ENCODE data around the gene SLC25A42. TPM values are rescaled to one million over a fixed set of nuclear protein-coding genes. Genes with fewer than 3 reads are reported as not detected.

SLC25A42 gene
- total RNA-seq, 1 donor from 2014 or later: 10.6 TPM

GRCh38 chr19:19059018-19059836 is 4.6 kb upstream of the SLC25A42 start:
- Mint-ChIP-seq H3K9me3 (ENCODE audit: unreplicated experiment) (no peaks in the 10 kb centered on the region), H3K27me3 (ENCODE audit: unreplicated experiment) (no peaks in the 10 kb centered on the region), H3K4me3 (ENCODE audit: unreplicated experiment) (no peak overlapping the region), H3K27ac (ENCODE audit: unreplicated experiment) (no peak overlapping the region), H3K36me3 (ENCODE audit: unreplicated experiment) (peaks cover 3% of the 10 kb centered on the region), H3K4me1 (ENCODE audit: unreplicated experiment) (peaks cover 7% of the 10 kb centered on the region)
- no peak for DNase-seq (ENCODE audit: extremely low spot score, unreplicated experiment)
- TF ChIP-seq, protein P1, sequence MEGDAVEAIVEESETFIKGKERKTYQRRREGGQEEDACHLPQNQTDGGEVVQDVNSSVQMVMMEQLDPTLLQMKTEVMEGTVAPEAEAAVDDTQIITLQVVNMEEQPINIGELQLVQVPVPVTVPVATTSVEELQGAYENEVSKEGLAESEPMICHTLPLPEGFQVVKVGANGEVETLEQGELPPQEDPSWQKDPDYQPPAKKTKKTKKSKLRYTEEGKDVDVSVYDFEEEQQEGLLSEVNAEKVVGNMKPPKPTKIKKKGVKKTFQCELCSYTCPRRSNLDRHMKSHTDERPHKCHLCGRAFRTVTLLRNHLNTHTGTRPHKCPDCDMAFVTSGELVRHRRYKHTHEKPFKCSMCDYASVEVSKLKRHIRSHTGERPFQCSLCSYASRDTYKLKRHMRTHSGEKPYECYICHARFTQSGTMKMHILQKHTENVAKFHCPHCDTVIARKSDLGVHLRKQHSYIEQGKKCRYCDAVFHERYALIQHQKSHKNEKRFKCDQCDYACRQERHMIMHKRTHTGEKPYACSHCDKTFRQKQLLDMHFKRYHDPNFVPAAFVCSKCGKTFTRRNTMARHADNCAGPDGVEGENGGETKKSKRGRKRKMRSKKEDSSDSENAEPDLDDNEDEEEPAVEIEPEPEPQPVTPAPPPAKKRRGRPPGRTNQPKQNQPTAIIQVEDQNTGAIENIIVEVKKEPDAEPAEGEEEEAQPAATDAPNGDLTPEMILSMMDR (IDR thresholded peaks at IDR 0.05): no peak

GRCh38 chr19:19059837-19060611 is 3.8 kb upstream of the SLC25A42 start:
- H3K4me3 Mint-ChIP-seq (ENCODE audit: unreplicated experiment): no peak overlapping the region
- no peaks in the 10 kb centered on the region for H3K27me3 Mint-ChIP-seq (ENCODE audit: unreplicated experiment)
- H3K4me1 Mint-ChIP-seq (ENCODE audit: unreplicated experiment): peaks cover 15% of the 10 kb centered on the region
- TF ChIP-seq, protein P1 (IDR thresholded peaks at IDR 0.05): no peak
- H3K27ac Mint-ChIP-seq (ENCODE audit: unreplicated experiment): no peak overlapping the region
- no peaks in the 10 kb centered on the region for H3K9me3 Mint-ChIP-seq (ENCODE audit: unreplicated experiment)
- peaks cover 3% of the 10 kb centered on the region for H3K36me3 Mint-ChIP-seq (ENCODE audit: unreplicated experiment)
- no peak for DNase-seq (ENCODE audit: extremely low spot score, unreplicated experiment)

GRCh38 chr19:19061506-19061905 is 2.3 kb upstream of the SLC25A42 start:
- Mint-ChIP-seq H3K36me3 (ENCODE audit: unreplicated experiment) (peaks cover 2% of the 10 kb centered on the region), H3K9me3 (ENCODE audit: unreplicated experiment) (no peaks in the 10 kb centered on the region), H3K4me1 (ENCODE audit: unreplicated experiment) (peaks cover 19% of the 10 kb centered on the region), H3K4me3 (ENCODE audit: unreplicated experiment) (peak overlapping the region; percentile 4), H3K27ac (ENCODE audit: unreplicated experiment) (no peak overlapping the region), H3K27me3 (ENCODE audit: unreplicated experiment) (no peaks in the 10 kb centered on the region)
- no peak for DNase-seq (ENCODE audit: extremely low spot score, unreplicated experiment)
- TF ChIP-seq, protein P1 (IDR thresholded peaks at IDR 0.05): no peak

DNA sequence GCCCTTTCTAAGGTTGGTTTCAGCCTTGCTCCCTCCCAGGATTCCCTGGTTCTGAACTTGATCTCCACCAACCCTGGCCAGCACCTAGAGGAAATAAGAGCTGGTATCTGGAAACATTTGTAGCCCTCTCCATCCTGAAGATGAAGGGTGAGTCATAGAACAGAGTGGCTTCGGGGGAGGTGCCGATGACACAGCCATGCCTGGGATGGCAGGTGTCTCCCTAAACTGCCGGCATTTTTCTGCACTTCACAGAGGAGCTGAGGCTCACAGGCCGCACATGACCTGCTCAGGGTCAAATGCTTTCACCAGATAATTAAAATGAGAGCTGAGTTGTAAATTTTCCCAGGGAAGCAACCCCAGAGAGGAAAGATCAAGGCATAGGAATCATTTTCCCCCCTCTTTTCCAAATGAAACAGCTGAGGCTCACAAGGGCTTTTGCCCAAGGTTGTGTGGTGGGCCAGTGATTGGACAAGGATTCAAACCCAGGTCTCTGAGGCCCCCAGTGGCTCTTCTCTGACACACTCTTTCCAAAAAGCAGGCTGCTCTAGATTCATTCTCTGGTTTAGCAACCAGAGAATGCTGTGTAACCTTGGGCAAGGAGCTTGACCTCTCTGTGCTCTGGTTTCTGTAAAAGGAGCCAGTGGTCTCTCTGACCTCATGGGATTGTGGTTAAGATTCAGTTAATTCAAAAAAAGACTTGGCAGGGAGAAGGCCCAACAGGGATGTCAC is 1.2 kb upstream of the SLC25A42 start:
- TF ChIP-seq, protein P1 (IDR thresholded peaks at IDR 0.05): no peak
- H3K9me3 Mint-ChIP-seq (ENCODE audit: unreplicated experiment): no peaks in the 10 kb centered on the region
- H3K4me3 Mint-ChIP-seq (ENCODE audit: unreplicated experiment): peak overlapping the region; percentile 78
- no peaks in the 10 kb centered on the region for H3K27me3 Mint-ChIP-seq (ENCODE audit: unreplicated experiment)
- H3K36me3 Mint-ChIP-seq (ENCODE audit: unreplicated experiment): peaks cover 2% of the 10 kb centered on the region
- H3K4me1 Mint-ChIP-seq (ENCODE audit: unreplicated experiment): peaks cover 19% of the 10 kb centered on the region
- peak overlapping the region; percentile 89 for H3K27ac Mint-ChIP-seq (ENCODE audit: unreplicated experiment)
- DNase-seq (ENCODE audit: extremely low spot score, unreplicated experiment): no peak
